H1 (cell line): ENCODE data around the gene ELP4. TPM values are rescaled to one million over a fixed set of nuclear protein-coding genes. Genes with fewer than 3 reads are reported as not detected.

Source experiments
- CTCF ChIA-PET: fragments of 300-600 bp; sonication (Branson Sonifier 250); formaldehyde crosslinking; loops from one replicate; lab custom pipeline; 2021; ENCODE audit not compliant: partially characterized antibody; lab: Charles Lee
- POLR2A ChIA-PET: fragments of 300-600 bp; sonication (Branson Sonifier 250); formaldehyde crosslinking; loops from one replicate; lab custom pipeline; 2021; ENCODE audit warnings: inconsistent platforms; ENCODE audit not compliant: partially characterized antibody; lab: Charles Lee
- DNase-seq, 2 experiments: peaks; one replicate each; pipeline versions ENCODE4 v3.0.0 to v3.0.0-alpha.2; 2010 to 2022; ENCODE audit warnings: low spot score in 2 of 2, low read depth in 1 of 2, mixed read lengths in 1 of 2
- FAIRE-seq: peaks from 2 replicates; lab custom pipeline; 2011; peaks lifted over from hg19 to GRCh38; lab: Jason Lieb, UNC
- H2AFZ ChIP-seq: 2 replicates; pipeline ENCODE4 v1.8.1; 2012; ENCODE audit warnings: low read length, inconsistent platforms
- H2AK5ac ChIP-seq: 2 replicates; pipeline ENCODE4 v1.6.1; 2013; ENCODE audit warnings: low read depth, low read length
- H2BK120ac ChIP-seq: replicated peaks from 2 replicates; pipeline ENCODE3; 2013; ENCODE audit warnings: low read depth, low read length, inconsistent platforms
- H2BK12ac ChIP-seq: 2 replicates; pipeline ENCODE4 v1.6.1; 2013; ENCODE audit warnings: low read depth, low read length
- H2BK15ac ChIP-seq: 2 replicates; pipeline ENCODE4 v1.6.1; 2013; ENCODE audit warnings: low read length
- H2BK20ac ChIP-seq: 2 replicates; pipeline ENCODE4 v1.6.1; 2013; ENCODE audit warnings: low read length
- H2BK5ac ChIP-seq: 2 replicates; pipeline ENCODE4 v1.6.1; 2013; ENCODE audit warnings: low read depth, low read length
- H3K14ac ChIP-seq: 2 replicates; pipeline ENCODE4 v1.6.1; 2013; ENCODE audit warnings: inconsistent platforms; ENCODE audit not compliant: insufficient read length
- H3K18ac ChIP-seq: 2 replicates; pipeline ENCODE4 v1.6.1; 2013; ENCODE audit warnings: low read length; ENCODE audit errors: extremely low read depth
- H3K23ac ChIP-seq: 2 replicates; pipeline ENCODE4 v1.6.1; 2013; ENCODE audit warnings: inconsistent platforms; ENCODE audit not compliant: insufficient read length
- H3K23me2 ChIP-seq: 2 replicates; pipeline ENCODE4 v1.6.1; 2013; ENCODE audit warnings: low read depth, low read length
- H3K27ac ChIP-seq: 2 replicates; pipeline ENCODE4 v1.6.1; 2011; ENCODE audit warnings: low read depth, low read length, inconsistent platforms
- H3K27me3 ChIP-seq, 4 experiments: replicated peaks in 1 of 4; 1 replicate in 1 of 4; 2 replicates in 3 of 4; pipeline versions ENCODE4 v1.6.1 to v1.8.1; 2011 to 2013; ENCODE audit warnings: low read length in 3 of 4, mild to moderate bottlenecking in 3 of 4, inconsistent platforms in 2 of 4, mixed read lengths in 2 of 4, moderate library complexity in 1 of 4; ENCODE audit not compliant: control insufficient read depth in 3 of 4, insufficient read depth in 3 of 4; ENCODE audit errors: extremely low read depth in 1 of 4
- H3K36me3 ChIP-seq, 4 experiments: 2 replicates each; pipeline versions ENCODE4 v1.6.1 to v1.8.1; 2011 to 2013; ENCODE audit warnings: mild to moderate bottlenecking in 4 of 4, low read length in 3 of 4, moderate library complexity in 2 of 4, control low read depth in 1 of 4, inconsistent platforms in 1 of 4; ENCODE audit not compliant: insufficient read depth in 4 of 4, control insufficient read depth in 2 of 4
- H3K4ac ChIP-seq: replicated peaks from 2 replicates; pipeline ENCODE3; 2013; ENCODE audit warnings: low read length, low read depth, mixed read lengths, inconsistent platforms; ENCODE audit not compliant: insufficient read length
- H3K4me1 ChIP-seq, 4 experiments: replicated peaks in 1 of 4; 1 replicate in 1 of 4; 2 replicates in 3 of 4; pipeline versions ENCODE4 v1.6.1 to v1.8.1; 2011 to 2013; ENCODE audit warnings: low read length in 3 of 4, inconsistent platforms in 2 of 4, mixed read lengths in 1 of 4; ENCODE audit not compliant: insufficient read depth in 4 of 4, control insufficient read depth in 3 of 4
- H3K4me2 ChIP-seq, 2 experiments: 2 replicates each; pipeline versions ENCODE4 v1.6.1 to v1.8.1; 2011 to 2013; ENCODE audit warnings: low read depth in 2 of 2, low read length in 2 of 2, control low read depth in 1 of 2, inconsistent platforms in 1 of 2, mild to moderate bottlenecking in 1 of 2; ENCODE audit not compliant: insufficient read depth in 1 of 2
- H3K4me3 ChIP-seq, 4 experiments: fragments of 200-600, 300-600 bp in 1 of 4; sonication (generic), shearing (Covaris generic), sonication (Bioruptor Twin) in 1 of 4; 2 replicates each; pipeline versions ENCODE4 v1.5.1 to v1.8.1; 2011 to 2016; ENCODE audit warnings: low read length in 4 of 4, low read depth in 3 of 4, control low read depth in 2 of 4, inconsistent platforms in 2 of 4, mild to moderate bottlenecking in 2 of 4, mixed read lengths in 1 of 4, moderate library complexity in 1 of 4; ENCODE audit not compliant: insufficient read depth in 2 of 4; ENCODE audit errors: extremely low read depth in 1 of 4
- H3K56ac ChIP-seq: replicated peaks from 2 replicates; pipeline ENCODE3; 2013; ENCODE audit warnings: low read depth, mild to moderate bottlenecking, mixed read lengths, low read length, inconsistent platforms; ENCODE audit not compliant: insufficient read length
- H3K79me1 ChIP-seq: 2 replicates; pipeline ENCODE4 v1.6.1; 2013; ENCODE audit warnings: low read depth, low read length, control low read depth
- H3K79me2 ChIP-seq, 2 experiments: 2 replicates each; pipeline versions ENCODE4 v1.6.1 to v1.8.1; 2012 to 2013; ENCODE audit warnings: low read length in 2 of 2, mild to moderate bottlenecking in 2 of 2, inconsistent platforms in 1 of 2; ENCODE audit not compliant: insufficient read depth in 2 of 2, control insufficient read depth in 1 of 2
- H3K9ac ChIP-seq, 4 experiments: replicated peaks in 1 of 4; 1 replicate in 1 of 4; 2 replicates in 3 of 4; pipeline versions ENCODE4 v1.6.1 to v1.8.1; 2011 to 2013; ENCODE audit warnings: low read depth in 3 of 4, low read length in 3 of 4, control low read depth in 2 of 4, mild to moderate bottlenecking in 2 of 4, moderate library complexity in 2 of 4, inconsistent platforms in 1 of 4; ENCODE audit errors: extremely low read depth in 1 of 4
- H3K9me3 ChIP-seq, 2 experiments: 2 replicates each; pipeline versions ENCODE4 v1.6.1 to v1.8.1; 2012 to 2013; ENCODE audit warnings: mild to moderate bottlenecking in 2 of 2, moderate library complexity in 2 of 2, control low read depth in 1 of 2, inconsistent platforms in 1 of 2, low read depth in 1 of 2, low read length in 1 of 2, mixed read lengths in 1 of 2; ENCODE audit not compliant: insufficient read depth in 2 of 2
- H4K20me1 ChIP-seq, 2 experiments: replicated peaks in 1 of 2; 2 replicates each; pipeline versions ENCODE3 to v1.8.1; 2011 to 2013; ENCODE audit warnings: inconsistent platforms in 2 of 2, low read length in 2 of 2, mild to moderate bottlenecking in 1 of 2; ENCODE audit not compliant: insufficient read depth in 2 of 2, control insufficient read depth in 1 of 2
- H4K5ac ChIP-seq: 2 replicates; pipeline ENCODE4 v1.6.1; 2013; ENCODE audit warnings: low read length, low read depth, mixed read lengths, inconsistent platforms; ENCODE audit not compliant: insufficient read length
- H4K8ac ChIP-seq: 2 replicates; pipeline ENCODE4 v1.8.0; 2013; ENCODE audit warnings: mild to moderate bottlenecking, moderate library complexity, low read length, inconsistent platforms; ENCODE audit not compliant: insufficient read depth; ENCODE audit errors: extremely low read depth
- H4K91ac ChIP-seq: replicated peaks from 2 replicates; pipeline ENCODE3; 2013; ENCODE audit warnings: low read length, mixed read lengths, inconsistent platforms; ENCODE audit not compliant: insufficient read length
- BCL11A ChIP-seq, 2 experiments: IDR thresholded peaks; one replicate each; pipeline ENCODE4 v1.6.1; 2011; ENCODE audit warnings: low read depth in 2 of 2, low read length in 2 of 2, mild to moderate bottlenecking in 2 of 2
- CHD2 ChIP-seq: IDR thresholded peaks from 2 replicates; pipeline ENCODE4 v1.6.1; 2012; ENCODE audit warnings: low read length, improper control_type of control experiment
- EGR1 ChIP-seq: IDR thresholded peaks from 2 replicates; pipeline ENCODE4 v1.6.1; 2011; ENCODE audit warnings: low read depth, low read length, borderline replicate concordance
- FOSL1 ChIP-seq: IDR thresholded peaks from 2 replicates; pipeline ENCODE4 v1.6.1; 2011; ENCODE audit warnings: mild to moderate bottlenecking, low read depth, low read length, moderate library complexity; ENCODE audit not compliant: insufficient read depth
- POLR2AphosphoS5 ChIP-seq: IDR thresholded peaks from 2 replicates; pipeline ENCODE4 v1.6.1; 2011; ENCODE audit warnings: low read depth, low read length
- WGBS, 2 experiments: shearing (Covaris generic) in 1 of 2; methylation state at CpG; one replicate each; pipeline versions ENCODE4 v1.1.6 to v1.1.7; 2013 to 2015; ENCODE audit warnings: low lambda C conversion rate in 2 of 2, mixed read lengths in 2 of 2, inconsistent platforms in 1 of 2, low coverage in 1 of 2, missing lambda C conversion rate in 1 of 2; ENCODE audit not compliant: insufficient replicate concordance in 2 of 2, insufficient coverage in 1 of 2, insufficient read length in 1 of 2; ENCODE audit errors: extremely low coverage in 1 of 2, missing lambda C conversion rate in 1 of 2; 5-methylcytosine and 5-hydroxymethylcytosine counted together
- polyA plus RNA-seq, 7 experiments: library from polyadenylated mRNA; depleted of rRNA in 3 of 7; stranded (reverse) in 5 of 7; unstranded in 2 of 7; fragments of >200 nt in 5 of 7; fragments of 200-250 nt in 2 of 7; gene quantifications; 1 replicate in 5 of 7; 2 replicates in 1 of 7; 4 replicates in 1 of 7; pipeline versions ENCODE4 v1.2.1 to v1.2.3, GENCODE V29; 2011 to 2013; ENCODE audit warnings: missing spikeins in 2 of 7, mixed read lengths in 2 of 7
- total RNA-seq: library from RNA; stranded (reverse); fragmentation: NEBNext Ultra II Directional; extraction: Animal tissue kit (Norgen Biotek cat#: 25700); gene quantifications from 2 replicates; pipeline ENCODE4 v1.2.1, GENCODE V29; 2021
- TF ChIP-seq, protein P1 (sequence below): IDR thresholded peaks from 2 replicates; pipeline ENCODE4 v1.6.1; 2012; ENCODE audit warnings: inconsistent platforms

ELP4 gene
- total and polyA plus RNA-seq, 2 of the 8 experiments (the other 6 are each of a cell fraction or from before 2014, with no cell fraction given), result 14.0 to 18.6 TPM

DNA sequence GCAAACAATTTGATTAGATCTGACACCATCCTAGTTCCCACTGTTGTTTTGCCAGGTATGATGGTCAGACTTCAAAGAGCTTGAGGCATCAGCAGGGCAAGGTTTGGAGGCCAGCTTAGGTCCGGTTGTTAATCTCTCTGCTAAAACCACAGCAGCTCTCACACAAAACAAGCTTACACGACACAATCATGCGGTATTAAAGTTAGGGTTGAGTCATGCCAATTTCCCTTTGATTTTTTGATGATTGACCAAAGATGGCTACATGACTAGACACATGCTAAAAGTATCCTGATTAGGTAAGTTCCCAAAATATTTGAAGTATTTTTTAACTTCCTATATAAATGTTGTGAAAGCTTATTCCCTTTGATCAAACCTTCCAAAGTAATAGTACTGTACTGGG lies 145.9 kb downstream of the ELP4 start:
- H4K91ac ChIP-seq, result no peak overlapping the region
- H3K27ac ChIP-seq, result no peak overlapping the region
- DNase-seq, result no peak
- H3K23me2 ChIP-seq, result no peaks in the 10 kb centered on the region
- no peak overlapping the region for H3K4ac ChIP-seq
- H3K9ac ChIP-seq, result no peak overlapping the region
- H3K56ac ChIP-seq, result no peak overlapping the region
- no peak overlapping the region for H2BK15ac ChIP-seq
- no peak overlapping the region for H4K8ac ChIP-seq
- H3K79me1 ChIP-seq, result no peaks in the 10 kb centered on the region
- H3K79me2 ChIP-seq, result no peaks in the 10 kb centered on the region
- no peak overlapping the region for H4K5ac ChIP-seq
- 89% methylated on average over 3 of the region's 3 CpGs; no CpG with 5 or more reads in 1 of the 2 experiments for WGBS, 2 experiments
- peaks cover 0 to 7% (median 1%) of the 10 kb centered on the region in 4 experiments; a peak in 2 of 7 replicates for H3K4me1 ChIP-seq
- H2BK120ac ChIP-seq, result no peak overlapping the region
- H3K4me2 ChIP-seq, result no peak overlapping the region
- no peaks in the 10 kb centered on the region for H3K9me3 ChIP-seq
- H3K23ac ChIP-seq, result no peak overlapping the region
- H2BK20ac ChIP-seq, result no peak overlapping the region
- H2BK12ac ChIP-seq, result no peak overlapping the region
- TF ChIP-seq, protein P1, sequence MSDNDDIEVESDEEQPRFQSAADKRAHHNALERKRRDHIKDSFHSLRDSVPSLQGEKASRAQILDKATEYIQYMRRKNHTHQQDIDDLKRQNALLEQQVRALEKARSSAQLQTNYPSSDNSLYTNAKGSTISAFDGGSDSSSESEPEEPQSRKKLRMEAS, result no peak
- no peak for TF ChIP-seq POLR2AphosphoS5
- no peak for TF ChIP-seq FOSL1
- TF ChIP-seq BCL11A (IDR thresholded peaks at IDR 0.05; ENCODE audit: low read depth in 2 of 2, low read length in 2 of 2), result no peak
- TF ChIP-seq EGR1, result no peak
- no peak for TF ChIP-seq CHD2
- no peak overlapping the region for H3K18ac ChIP-seq
- POLR2A ChIA-PET, result no interaction called here
- no peak overlapping the region for H2AK5ac ChIP-seq
- no peaks in the 10 kb centered on the region for H4K20me1 ChIP-seq
- H3K27me3 ChIP-seq, result peaks cover 0 to 1% (median 0%) of the 10 kb centered on the region in 4 experiments; a peak in 1 of 7 replicates
- H2BK5ac ChIP-seq, result no peak overlapping the region
- CTCF ChIA-PET, result interaction anchor here (0.6 to 3.3 kb wide), 4 partner anchors 12 to 415 kb away, joined by 3 to 14 read pairs (median 4); no protein-coding TSS in a partner anchor
- H3K14ac ChIP-seq, result no peak overlapping the region
- H2AFZ ChIP-seq, result no peak overlapping the region
- no peaks in the 10 kb centered on the region for H3K36me3 ChIP-seq
- H3K4me3 ChIP-seq, result no peak overlapping the region
- FAIRE-seq, result no peak
